Stimulated activated CD8-positive, alpha-beta memory T cell treated with anti-CD3 and anti-CD28 coated beads, Interleukin-7, amount 100 ng/mL, for 1 hour (primary cell): ENCODE results near the gene MAGEB6B.
"Not testable (repeated sequence)": the region's sequence is repeated elsewhere in the genome, so short reads cannot be mapped to it uniquely, and the experiment has no call there.

Experiments used
- DNase-seq, 2 donors: peaks; one replicate each; pipeline ENCODE4 v3.0.0-alpha.2; 2020; ENCODE audit warnings: low read depth in 2 of 2

MAGEB6B gene

GRCh38 chrX:26160301-26160700 lies at the start of gene MAGEB6B:
Gene MAGEB6B, plus strand, starts transcription at chrX:26160601. Its CDS starts 0 bp downstream, at chrX:26160601.
- no peak for DNase-seq

- no peak for DNase-seq
Observed at GRCh38 chrX:26138274-26138673, 22.1 kb upstream of the MAGEB6B start, which contains the start of gene MAGEB18. Gene MAGEB18, plus strand, starts transcription at chrX:26138343. Its CDS starts 643 bp downstream, at chrX:26138986.

- no peak for DNase-seq
Observed at GRCh38 chrX:26146024-26146423, 14.4 kb upstream of the MAGEB6B start.

GRCh38 chrX:26192204-26192603 lies 31.8 kb downstream of the MAGEB6B start, which contains the start of gene MAGEB6:
Gene MAGEB6, plus strand, starts transcription at chrX:26192440. Its CDS starts 1,407 bp downstream, at chrX:26193847.
- no peak for DNase-seq

GRCh38 chrX:26203561-26203960 lies 43.2 kb downstream of the MAGEB6B start:
- DNase-seq: no peak

GRCh38 chrX:26204717-26205116 lies 44.3 kb downstream of the MAGEB6B start:
- DNase-seq: not testable (repeated sequence)

- DNase-seq: no peak
Observed at GRCh38 chrX:26208012-26208411, 47.6 kb downstream of the MAGEB6B start.
